CD14-positive monocyte (primary cell): Measurements from ENCODE around the gene SCOC. TPM values are rescaled to one million over a fixed set of nuclear protein-coding genes. Genes with fewer than 3 reads are reported as not detected.

Experiments used
- DNase-seq, 3 donors: peaks; one replicate each; pipeline ENCODE4 v3.0.0-alpha.2; 2011 to 2022
- H2AFZ ChIP-seq: 2 replicates; pipeline ENCODE4 v1.6.0; 2012; ENCODE audit warnings: mild to moderate bottlenecking, low read depth, low read length, inconsistent platforms; ENCODE audit not compliant: insufficient read depth, poor library complexity, severe bottlenecking
- H3K27ac ChIP-seq, 2 donors: 1 replicate in 1 of 2; 2 replicates in 1 of 2; pipeline ENCODE4 v1.5.1; 2012 to 2013; ENCODE audit warnings: low read length in 2 of 2, control low read depth in 1 of 2, inconsistent platforms in 1 of 2, low read depth in 1 of 2, mild to moderate bottlenecking in 1 of 2
- H3K27me3 ChIP-seq, 2 donors: one replicate each; pipeline versions ENCODE4 v1.6.0 to v1.6.1; 2011 to 2013; ENCODE audit warnings: low read length in 2 of 2; ENCODE audit not compliant: control insufficient read depth in 2 of 2, insufficient read depth in 2 of 2
- H3K36me3 ChIP-seq, 2 donors: replicated peaks in 1 of 2; 1 replicate in 1 of 2; 2 replicates in 1 of 2; pipeline versions ENCODE4 v1.5.1 to v1.6.1; 2012 to 2013; ENCODE audit warnings: low read length in 2 of 2, control low read depth in 1 of 2, inconsistent platforms in 1 of 2, mild to moderate bottlenecking in 1 of 2; ENCODE audit not compliant: insufficient read depth in 2 of 2, control insufficient read depth in 1 of 2
- H3K4me1 ChIP-seq, 2 donors: 1 replicate in 1 of 2; 2 replicates in 1 of 2; pipeline versions ENCODE4 v1.5.1 to v1.6.1; 2012 to 2013; ENCODE audit warnings: low read length in 2 of 2, control low read depth in 1 of 2, inconsistent platforms in 1 of 2, mild to moderate bottlenecking in 1 of 2, moderate library complexity in 1 of 2; ENCODE audit not compliant: insufficient read depth in 2 of 2, control insufficient read depth in 1 of 2
- H3K4me2 ChIP-seq: replicated peaks from 2 replicates; pipeline ENCODE3; 2012; ENCODE audit warnings: low read length, moderate library complexity, mild to moderate bottlenecking; ENCODE audit not compliant: poor library complexity, severe bottlenecking; ENCODE audit errors: extremely low read depth
- H3K4me3 ChIP-seq, 3 experiments: fragments of 200-600 bp in 1 of 3; sonication (generic) in 1 of 3; replicated peaks in 1 of 3; 1 replicate in 2 of 3; 2 replicates in 1 of 3; pipeline ENCODE4 v1.5.1; 2011 to 2013; ENCODE audit warnings: low read length in 3 of 3, mild to moderate bottlenecking in 3 of 3, control low read depth in 2 of 3, low read depth in 2 of 3, inconsistent platforms in 1 of 3, moderate library complexity in 1 of 3
- H3K79me2 ChIP-seq: 2 replicates; pipeline ENCODE4 v1.6.0; 2012; ENCODE audit warnings: mild to moderate bottlenecking, control low read depth, inconsistent platforms, low read length, moderate library complexity; ENCODE audit not compliant: insufficient read depth
- H3K9ac ChIP-seq: 2 replicates; pipeline ENCODE4 v1.6.0; 2017; ENCODE audit warnings: low read length, mild to moderate bottlenecking; ENCODE audit not compliant: insufficient read depth, poor library complexity, severe bottlenecking
- H3K9me3 ChIP-seq, 2 donors: replicated peaks in 1 of 2; 1 replicate in 1 of 2; 2 replicates in 1 of 2; pipeline versions ENCODE4 v1.5.1 to v1.6.1; 2012 to 2013; ENCODE audit warnings: low read length in 2 of 2, control low read depth in 1 of 2; ENCODE audit not compliant: control insufficient read depth in 1 of 2, insufficient read depth in 1 of 2
- H4K20me1 ChIP-seq: 2 replicates; pipeline ENCODE4 v1.6.0; 2012; ENCODE audit warnings: mild to moderate bottlenecking, low read length, control low read depth, moderate library complexity; ENCODE audit not compliant: insufficient read depth
- H3K27ac Mint-ChIP-seq, 7 donors: one replicate each; pipeline ENCODE4 v1.8.0; 2020; ENCODE audit warnings: mild to moderate bottlenecking in 7 of 7, mixed read lengths in 7 of 7, moderate library complexity in 6 of 7, inconsistent platforms in 2 of 7
- H3K27me3 Mint-ChIP-seq, 3 donors: one replicate each; pipeline ENCODE4 v1.8.0; 2021 to 2022; ENCODE audit warnings: low read depth in 3 of 3, mild to moderate bottlenecking in 3 of 3, mixed read lengths in 3 of 3, moderate library complexity in 3 of 3, inconsistent platforms in 1 of 3
- H3K36me3 Mint-ChIP-seq, 2 donors: one replicate each; pipeline ENCODE4 v1.8.0; 2020; ENCODE audit warnings: mixed read lengths in 2 of 2, inconsistent platforms in 1 of 2, mild to moderate bottlenecking in 1 of 2
- H3K4me1 Mint-ChIP-seq: one replicate; pipeline ENCODE4 v1.8.0; 2020; ENCODE audit warnings: mild to moderate bottlenecking, mixed read lengths
- H3K4me3 Mint-ChIP-seq, 2 donors: one replicate each; pipeline ENCODE4 v1.8.0; 2020; ENCODE audit warnings: mild to moderate bottlenecking in 2 of 2, mixed read lengths in 2 of 2, moderate library complexity in 1 of 2
- H3K9me3 Mint-ChIP-seq, 7 donors: one replicate each; pipeline ENCODE4 v1.8.0; 2020 to 2022; ENCODE audit warnings: mixed read lengths in 7 of 7, mild to moderate bottlenecking in 6 of 7, moderate library complexity in 6 of 7, inconsistent platforms in 2 of 7
- CTCF ChIP-seq: fragments of 200-600 bp; IDR thresholded peaks from one replicate; pipeline ENCODE4 v1.8.0; 2022; ENCODE audit warnings: antibody characterized with exemption, mild to moderate bottlenecking
- WGBS: methylation state at CpG from one replicate; pipeline ENCODE4 v1.1.5; 2013; ENCODE audit warnings: missing lambda C conversion rate; ENCODE audit not compliant: insufficient coverage; 5-methylcytosine and 5-hydroxymethylcytosine counted together
- intact Hi-C, 2 donors: fragments of 100-400 bp; cut with micrococcal nuclease; formaldehyde crosslinking; loops; one replicate each; pipeline versions ENCODE4 v1.15.0 to v1.15.1; 2023
- polyA plus RNA-seq, 3 donors: library from polyadenylated mRNA; depleted of rRNA in 1 of 3; unstranded in 2 of 3; stranded (reverse) in 1 of 3; fragments of 300-500 nt in 2 of 3; fragments of >200 nt in 1 of 3; fragmentation: Illumina TruSeq in 2 of 3; gene quantifications; 1 replicate in 2 of 3; 2 replicates in 1 of 3; pipeline ENCODE4 v1.2.3, GENCODE V29; 2012 to 2021

Gene SCOC
- polyA plus RNA-seq, 3 donors: 5.3 to 22.6 (median 21.2) TPM

- TF ChIP-seq CTCF: peak; percentile 54
- Histone ChIP-seq H3K27ac (no peak overlapping the region), H3K27me3 (no peaks in the 10 kb centered on the region), H3K9ac (no peak overlapping the region), H3K9me3 (no peaks in the 10 kb centered on the region), H2AFZ (no peak overlapping the region), H3K4me1 (peaks cover 11 to 13% of the 10 kb centered on the region in 2 donors), H3K4me3 (no peak overlapping the region), H4K20me1 (no peaks in the 10 kb centered on the region), H3K79me2 (no peaks in the 10 kb centered on the region), H3K36me3 (no peaks in the 10 kb centered on the region), H3K4me2 (no peak overlapping the region)
- no peak overlapping the region for H3K4me3 Mint-ChIP-seq
- peaks cover 0 to 3% (median 0%) of the 10 kb centered on the region in 7 donors for H3K9me3 Mint-ChIP-seq
- H3K27me3 Mint-ChIP-seq: peaks cover 0 to 4% (median 2%) of the 10 kb centered on the region in 3 donors
- intact Hi-C loops: no loop called here
- WGBS: no CpG with 5 or more reads among the region's 1 CpG
- H3K4me1 Mint-ChIP-seq: peaks cover 18% of the 10 kb centered on the region
- H3K27ac Mint-ChIP-seq: no peak overlapping the region
- DNase-seq: peak in 2 of 3 donors; percentile 3 to 17
- H3K36me3 Mint-ChIP-seq: no peaks in the 10 kb centered on the region
Measured at GRCh38 chr4:140330311-140330900, 43.0 kb upstream of the SCOC start.

- Histone ChIP-seq H3K4me3 (peak overlapping the region in 1 of 3 experiments; percentile 44), H3K27me3 (no peaks in the 10 kb centered on the region), H3K4me2 (peak overlapping the region; percentile 24), H2AFZ (peak overlapping the region; percentile 62), H3K4me1 (peaks cover 11 to 13% of the 10 kb centered on the region in 2 donors), H4K20me1 (no peaks in the 10 kb centered on the region), H3K27ac (no peak overlapping the region), H3K36me3 (no peaks in the 10 kb centered on the region), H3K79me2 (no peaks in the 10 kb centered on the region), H3K9me3 (no peaks in the 10 kb centered on the region), H3K9ac (no peak overlapping the region)
- Mint-ChIP-seq H3K4me1 (peaks cover 14% of the 10 kb centered on the region), H3K9me3 (peaks cover 0 to 3% (median 0%) of the 10 kb centered on the region in 7 donors), H3K4me3 (peak overlapping the region; percentile 26 to 69), H3K36me3 (no peaks in the 10 kb centered on the region), H3K27me3 (peaks cover 0 to 4% (median 0%) of the 10 kb centered on the region in 3 donors), H3K27ac (peak overlapping the region in 3 of 7 donors; percentile 1 to 20 (median 16))
- no peak for TF ChIP-seq CTCF
- DNase-seq: peak; percentile 7 to 18 (median 8)
- intact Hi-C loops: no loop called here
- WGBS: 0% methylated on average over 1 of the region's 1 CpG
Measured at GRCh38 chr4:140331245-140331644, 42.2 kb upstream of the SCOC start.
